Activated naive CD4-positive, alpha-beta T cell treated with anti-CD3 and anti-CD28 coated beads, Interleukin-2, amount 10 ng/mL, durations not matched to agents 7 days and 5 days (primary cell): ENCODE data around the gene CLEC2B.

Source experiments
- CTCF ChIA-PET: fragments of 350-600 bp; sonication (Branson Sonifier 250); formaldehyde crosslinking; loops from one replicate; lab custom pipeline; 2021; ENCODE audit warnings: antibody characterized with exemption; lab: Charles Lee
- DNase-seq: peaks from one replicate; pipeline ENCODE4 v3.0.0-alpha.2; 2020
- H3K27ac Mint-ChIP-seq: one replicate; pipeline ENCODE4 v1.8.0; 2021; ENCODE audit warnings: mild to moderate bottlenecking, moderate library complexity, mixed read lengths
- H3K27me3 Mint-ChIP-seq: one replicate; pipeline ENCODE4 v1.8.0; 2021; ENCODE audit warnings: mild to moderate bottlenecking, mixed read lengths
- H3K36me3 Mint-ChIP-seq: one replicate; pipeline ENCODE4 v1.8.0; 2021; ENCODE audit warnings: mixed read lengths
- H3K4me1 Mint-ChIP-seq: one replicate; pipeline ENCODE4 v1.8.0; 2021; ENCODE audit warnings: mixed read lengths
- H3K4me3 Mint-ChIP-seq: one replicate; pipeline ENCODE4 v1.8.0; 2021; ENCODE audit warnings: mild to moderate bottlenecking, moderate library complexity, mixed read lengths
- H3K9me3 Mint-ChIP-seq: one replicate; pipeline ENCODE4 v1.8.0; 2021; ENCODE audit warnings: mixed read lengths

Gene CLEC2B

DNA sequence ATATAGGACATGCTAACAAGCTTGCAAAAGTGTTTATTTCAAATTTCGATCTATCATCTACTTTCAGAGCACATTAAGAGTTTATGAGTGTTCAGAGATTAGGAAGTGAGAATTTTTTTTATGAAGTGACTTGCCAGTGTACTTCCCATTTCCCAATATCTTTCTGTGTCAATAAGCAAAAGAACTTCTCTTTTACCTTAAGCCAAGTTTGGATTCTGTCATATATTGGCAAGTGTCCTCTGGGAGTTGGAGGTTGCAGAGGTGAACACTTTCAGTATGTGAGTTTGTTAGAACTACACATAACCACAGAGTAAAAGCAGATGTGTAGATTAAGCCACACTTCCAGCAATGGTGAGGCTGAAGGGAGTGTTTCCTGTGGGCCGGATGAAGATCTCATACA, 58.5 kb downstream of the CLEC2B start:
- H3K27ac Mint-ChIP-seq: no peak overlapping the region
- H3K36me3 Mint-ChIP-seq: no peaks in the 10 kb centered on the region
- H3K4me1 Mint-ChIP-seq: peaks cover 23% of the 10 kb centered on the region
- H3K27me3 Mint-ChIP-seq: peaks cover 30% of the 10 kb centered on the region
- no peak for DNase-seq
- no peaks in the 10 kb centered on the region for H3K9me3 Mint-ChIP-seq
- no peak overlapping the region for H3K4me3 Mint-ChIP-seq
- CTCF ChIA-PET: interaction anchor here (0.9 to 5.6 kb wide), 6 partner anchors 11 to 101 kb away, joined by 3 to 56 read pairs (median 4); no protein-coding TSS in a partner anchor

DNA sequence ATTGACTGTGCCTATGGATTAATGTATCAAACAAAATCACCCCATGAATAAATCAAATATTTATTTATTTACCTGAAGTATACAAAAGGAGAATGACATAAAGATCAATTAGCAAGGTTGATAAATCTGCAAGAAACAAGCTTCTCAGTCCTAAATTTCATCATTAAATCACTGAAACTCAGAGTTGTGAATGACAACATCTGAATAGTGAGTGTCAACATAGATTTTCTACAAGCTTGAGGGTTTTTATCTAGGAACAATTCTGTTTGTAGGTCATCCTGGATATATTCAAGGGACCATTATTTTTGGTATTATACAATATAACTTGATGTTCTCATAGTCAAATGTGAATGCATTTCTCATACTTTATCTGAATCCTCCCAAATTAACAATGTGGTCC, 59.3 kb downstream of the CLEC2B start:
- H3K27ac Mint-ChIP-seq: no peak overlapping the region
- H3K4me1 Mint-ChIP-seq: peaks cover 23% of the 10 kb centered on the region
- peaks cover 30% of the 10 kb centered on the region for H3K27me3 Mint-ChIP-seq
- no peaks in the 10 kb centered on the region for H3K9me3 Mint-ChIP-seq
- CTCF ChIA-PET: interaction anchor here (0.9 to 5.6 kb wide), 6 partner anchors 10 to 102 kb away, joined by 3 to 32 read pairs (median 4); no protein-coding TSS in a partner anchor
- H3K36me3 Mint-ChIP-seq: no peaks in the 10 kb centered on the region
- H3K4me3 Mint-ChIP-seq: no peak overlapping the region
- no peak for DNase-seq

DNA sequence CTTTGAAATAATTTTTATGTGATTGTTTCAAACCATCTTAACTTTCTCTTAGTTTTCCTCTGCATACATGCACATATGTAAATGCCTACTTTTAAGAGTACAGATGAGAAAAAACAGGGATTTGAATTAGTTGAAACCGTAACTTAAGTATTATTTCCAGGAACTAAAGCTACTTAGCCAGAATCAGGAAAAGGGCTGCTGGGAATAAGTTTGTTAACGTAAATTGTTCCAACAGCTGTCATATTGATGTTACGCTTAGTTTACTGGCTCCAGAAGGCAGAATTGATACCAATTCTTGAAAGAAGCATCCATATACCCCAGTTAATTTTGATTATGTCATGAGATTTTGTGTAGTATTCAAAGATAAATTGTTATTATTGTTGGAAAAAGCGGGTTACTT, 59.8 kb downstream of the CLEC2B start:
- DNase-seq: no peak
- peaks cover 30% of the 10 kb centered on the region for H3K27me3 Mint-ChIP-seq
- no peaks in the 10 kb centered on the region for H3K9me3 Mint-ChIP-seq
- H3K27ac Mint-ChIP-seq: no peak overlapping the region
- H3K4me1 Mint-ChIP-seq: peaks cover 22% of the 10 kb centered on the region
- H3K36me3 Mint-ChIP-seq: no peaks in the 10 kb centered on the region
- H3K4me3 Mint-ChIP-seq: no peak overlapping the region
- CTCF ChIA-PET: interaction anchor here (0.8 to 5.6 kb wide), 5 partner anchors 10 to 131 kb away, joined by 3 to 32 read pairs (median 5); no protein-coding TSS in a partner anchor

DNA sequence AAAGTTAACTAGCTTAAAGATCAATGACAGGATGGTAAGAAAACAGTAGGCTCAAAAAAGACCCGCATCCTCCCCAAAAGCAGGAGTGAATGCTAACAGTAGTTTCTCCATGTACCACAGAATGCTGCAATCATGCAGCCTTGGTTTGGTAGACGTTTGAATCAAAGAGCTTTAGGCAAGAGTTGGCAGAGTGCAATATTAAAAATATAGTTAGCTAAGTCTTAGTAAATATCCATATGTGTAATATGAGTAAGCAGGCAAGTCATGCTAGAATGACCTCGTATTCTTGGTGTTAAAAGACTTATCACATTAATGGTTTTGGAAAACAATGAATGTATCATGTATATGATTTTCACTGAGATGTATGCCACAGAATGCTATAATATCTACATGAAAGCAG, 60.6 kb downstream of the CLEC2B start:
- DNase-seq: no peak
- Mint-ChIP-seq H3K4me3 (no peak overlapping the region), H3K27ac (no peak overlapping the region), H3K4me1 (peaks cover 14% of the 10 kb centered on the region), H3K9me3 (no peaks in the 10 kb centered on the region), H3K36me3 (no peaks in the 10 kb centered on the region), H3K27me3 (peaks cover 26% of the 10 kb centered on the region)
- CTCF ChIA-PET: interaction anchor here (0.8 to 5.6 kb wide), 4 partner anchors 11 to 206 kb away, joined by 3 to 32 read pairs (median 4); no protein-coding TSS in a partner anchor

DNA sequence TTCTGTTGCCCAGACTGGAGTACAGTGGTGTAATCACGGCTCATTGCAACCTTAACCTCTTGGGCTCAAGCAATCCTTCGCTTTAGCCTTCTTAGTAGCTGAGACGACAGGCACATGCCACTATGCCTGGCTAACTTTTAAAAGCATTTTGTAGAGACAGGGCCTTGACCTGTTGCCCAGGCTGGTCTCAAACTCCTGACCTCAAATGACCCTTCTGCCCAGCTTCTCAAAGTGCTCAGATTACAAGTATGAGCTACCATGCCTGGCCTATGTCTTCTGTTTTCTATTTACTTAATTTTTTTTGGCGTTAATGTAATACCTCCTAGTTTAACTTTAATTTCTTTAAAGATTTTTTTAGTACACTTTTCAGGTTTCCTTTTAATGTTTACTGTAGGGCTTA, 62.4 kb downstream of the CLEC2B start:
- CTCF ChIA-PET: interaction anchor here (1.3 to 5.6 kb wide), 2 partner anchors 9 to 57 kb away, joined by 8 to 32 read pairs; no protein-coding TSS in a partner anchor
- H3K4me3 Mint-ChIP-seq: no peak overlapping the region
- H3K4me1 Mint-ChIP-seq: peaks cover 9% of the 10 kb centered on the region
- H3K36me3 Mint-ChIP-seq: no peaks in the 10 kb centered on the region
- no peaks in the 10 kb centered on the region for H3K9me3 Mint-ChIP-seq
- peaks cover 27% of the 10 kb centered on the region for H3K27me3 Mint-ChIP-seq
- H3K27ac Mint-ChIP-seq: no peak overlapping the region
- DNase-seq: no peak

DNA sequence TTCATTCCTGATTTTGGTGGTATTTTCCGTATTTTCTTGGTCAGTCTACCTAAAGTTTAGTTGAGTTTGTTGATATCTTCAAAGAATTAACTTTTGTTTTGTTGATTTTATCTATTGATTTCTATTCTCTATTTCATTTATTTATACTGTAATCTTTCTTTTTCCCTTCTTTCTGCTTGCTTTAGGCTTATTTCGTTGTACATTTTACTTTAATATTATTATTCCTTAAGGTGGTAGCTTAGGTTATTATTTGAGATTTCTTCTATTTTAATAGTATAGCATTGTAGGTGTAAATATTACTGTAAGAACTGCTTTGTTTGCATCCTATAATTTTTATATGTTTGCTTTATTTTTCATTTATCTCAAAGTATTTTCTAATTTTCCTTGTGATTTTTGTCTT, 63.3 kb downstream of the CLEC2B start:
- Mint-ChIP-seq H3K4me1 (peaks cover 7% of the 10 kb centered on the region), H3K27me3 (peaks cover 23% of the 10 kb centered on the region), H3K9me3 (peaks cover 3% of the 10 kb centered on the region), H3K36me3 (no peaks in the 10 kb centered on the region), H3K27ac (no peak overlapping the region), H3K4me3 (no peak overlapping the region)
- CTCF ChIA-PET: interaction anchor here (1.3 to 5.6 kb wide), 2 partner anchors 8 to 56 kb away, joined by 8 to 32 read pairs; no protein-coding TSS in a partner anchor
- DNase-seq: no peak
